Measurements from ENCODE around the gene OSBPL3. TPM values are rescaled to one million over a fixed set of nuclear protein-coding genes. Genes with fewer than 3 reads are reported as not detected.

The OSBPL3 gene
- total RNA-seq, 1 experiment from 2014 or later, result 11.6 TPM

DNA sequence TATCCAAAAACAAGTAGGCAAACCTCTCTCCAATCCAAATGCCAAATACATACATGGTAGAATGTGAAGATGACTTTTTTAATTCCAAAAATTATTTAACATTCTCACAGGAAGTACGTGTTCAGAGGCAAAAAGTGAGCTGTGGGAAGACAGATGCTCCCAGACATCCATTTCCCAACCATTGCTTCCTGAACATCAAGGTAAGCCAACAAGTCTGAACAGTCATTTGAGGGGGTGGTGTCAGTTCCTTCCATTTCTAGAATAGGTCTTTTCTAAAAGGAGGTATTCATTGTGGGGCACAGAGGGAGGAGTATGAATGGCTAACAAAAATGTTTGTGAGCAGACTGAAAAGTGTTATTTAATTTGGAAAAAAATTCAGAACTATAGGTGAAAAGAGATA is 49.1 kb downstream of the OSBPL3 start:
- BruUV-seq (replicated peaks), result no TSS peak
- ATAC-seq (no peak), DNase-seq (no peak)
- Histone ChIP-seq H3K4me1 (ENCODE audit: insufficient read depth, low read length) (peaks cover 16% of the 10 kb centered on the region), H3F3A (ENCODE audit: low read length, unreplicated experiment) (no peaks in the 10 kb centered on the region), H3K4me3 (ENCODE audit: low read length) (no peak overlapping the region), H3K79me2 (ENCODE audit: low read length) (peaks cover 51% of the 10 kb centered on the region), H2AFZ (ENCODE audit: low read length) (no peak overlapping the region), H3K9ac (ENCODE audit: low read length) (no peak overlapping the region), H4K20me1 (ENCODE audit: low read length) (0 out of 2 replicates have a peak, but pooled peaks cover 4% of the 10 kb centered on the region), H3K9me2 (replicated peaks; ENCODE audit: low read length) (no peaks in the 10 kb centered on the region), H3K36me3 (ENCODE audit: low read depth, low read length) (no peaks in the 10 kb centered on the region), H3K27me3 (ENCODE audit: low read length) (no peaks in the 10 kb centered on the region), H3K4me2 (ENCODE audit: low read length) (no peak overlapping the region), H3K27ac (ENCODE audit: low read length) (no peak overlapping the region), H3K9me3 (ENCODE audit: low read length) (no peaks in the 10 kb centered on the region)
- intact Hi-C loops (cut with micrococcal nuclease), result no loop called here
- ChIA-PET POLR2A (ENCODE audit: unreplicated experiment) (no interaction called here), CTCF (interaction anchor here (0.8 kb wide), 1 partner anchor 22 kb away, joined by 3 read pairs; no protein-coding TSS in a partner anchor)
- no peak for TF ChIP-seq EZH2phosphoT487 (IDR thresholded peaks at IDR 0.05; ENCODE audit: borderline replicate concordance, low read length)
- no peak for TF ChIP-seq CTCF (conservative IDR thresholded peaks at IDR 0.05; ENCODE audit: low read depth, low read length)

GRCh38 chr7:24926623-24927524 is 53.1 kb downstream of the OSBPL3 start:
- ChIA-PET CTCF (no interaction called here), POLR2A (ENCODE audit: unreplicated experiment) (interaction anchor here (0.6 to 0.7 kb wide), 3 partner anchors 45 to 87 kb away, joined by 3 to 5 read pairs (median 5); no protein-coding TSS in a partner anchor)
- H3K9me3 ChIP-seq (ENCODE audit: low read length), result no peaks in the 10 kb centered on the region
- H3K9ac ChIP-seq (ENCODE audit: low read length), result no peak overlapping the region
- peaks cover 31% of the 10 kb centered on the region for H3K4me1 ChIP-seq (ENCODE audit: insufficient read depth, low read length)
- no peak overlapping the region for H3K4me3 ChIP-seq (ENCODE audit: low read length)
- peak; percentile 63 for ATAC-seq
- H3K79me2 ChIP-seq (ENCODE audit: low read length), result peaks cover 26% of the 10 kb centered on the region
- no peaks in the 10 kb centered on the region for H3K36me3 ChIP-seq (ENCODE audit: low read depth, low read length)
- H4K20me1 ChIP-seq (ENCODE audit: low read length), result 0 out of 2 replicates have a peak, but pooled peaks cover 4% of the 10 kb centered on the region
- no peak for TF ChIP-seq CTCF (conservative IDR thresholded peaks at IDR 0.05; ENCODE audit: low read depth, low read length)
- TF ChIP-seq EZH2phosphoT487 (IDR thresholded peaks at IDR 0.05; ENCODE audit: borderline replicate concordance, low read length), result no peak
- TF ChIP-seq EZH2 (IDR thresholded peaks at IDR 0.05; ENCODE audit: low read length, unreplicated experiment), result no peak
- no peaks in the 10 kb centered on the region for H3K9me2 ChIP-seq (replicated peaks; ENCODE audit: low read length)
- peak overlapping the region; percentile 41; the same call in 1 of the 2 replicates for H3K27ac ChIP-seq (ENCODE audit: low read length)
- H3K4me2 ChIP-seq (ENCODE audit: low read length), result peak overlapping the region; percentile 24; the same call in 1 of the 2 replicates
- intact Hi-C loops (cut with micrococcal nuclease), result loop anchor here (1.0 kb wide), 3 partner anchors 23 to 107 kb away; partner anchors contain the start of gene OSBPL3
- peak; percentile 8 for DNase-seq
- H3K27me3 ChIP-seq (ENCODE audit: low read length), result no peaks in the 10 kb centered on the region
- H2AFZ ChIP-seq (ENCODE audit: low read length), result no peak overlapping the region
- no TSS peak for BruUV-seq (replicated peaks)
- no peaks in the 10 kb centered on the region for H3F3A ChIP-seq (ENCODE audit: low read length, unreplicated experiment)

DNA sequence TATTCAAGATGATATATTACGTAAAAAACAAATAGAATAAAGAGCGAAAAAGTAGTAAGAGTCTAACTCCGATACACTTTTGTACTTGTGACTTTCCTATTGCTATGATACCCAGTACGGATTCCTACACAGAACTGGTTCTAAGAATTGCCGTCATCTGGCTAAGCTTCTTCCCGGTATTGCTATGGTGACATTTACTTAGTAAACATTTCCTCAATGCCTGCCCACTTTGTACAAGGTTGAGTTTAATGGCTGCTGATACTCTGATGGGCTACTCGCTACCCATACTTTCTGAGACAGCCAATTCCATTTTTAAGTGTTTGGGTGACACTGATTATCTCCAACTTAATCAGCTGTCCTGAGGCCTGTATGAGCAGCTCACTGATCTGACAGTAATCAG is 55.6 kb downstream of the OSBPL3 start:
- H3K79me2 ChIP-seq (ENCODE audit: low read length), result peaks cover 51% of the 10 kb centered on the region
- H3F3A ChIP-seq (ENCODE audit: low read length, unreplicated experiment), result no peaks in the 10 kb centered on the region
- H3K36me3 ChIP-seq (ENCODE audit: low read depth, low read length), result no peaks in the 10 kb centered on the region
- DNase-seq, result no peak
- POLR2A ChIA-PET (ENCODE audit: unreplicated experiment), result no interaction called here
- BruUV-seq (replicated peaks), result no TSS peak
- no peaks in the 10 kb centered on the region for H3K9me2 ChIP-seq (replicated peaks; ENCODE audit: low read length)
- H3K9me3 ChIP-seq (ENCODE audit: low read length), result no peaks in the 10 kb centered on the region
- H3K4me2 ChIP-seq (ENCODE audit: low read length), result no peak overlapping the region
- ATAC-seq, result no peak
- H3K9ac ChIP-seq (ENCODE audit: low read length), result no peak overlapping the region
- no peak overlapping the region for H2AFZ ChIP-seq (ENCODE audit: low read length)
- no peak overlapping the region for H3K27ac ChIP-seq (ENCODE audit: low read length)
- H3K27me3 ChIP-seq (ENCODE audit: low read length), result no peaks in the 10 kb centered on the region
- 0 out of 2 replicates have a peak, but pooled peaks cover 4% of the 10 kb centered on the region for H4K20me1 ChIP-seq (ENCODE audit: low read length)
- CTCF ChIA-PET, result no interaction called here
- peaks cover 49% of the 10 kb centered on the region for H3K4me1 ChIP-seq (ENCODE audit: insufficient read depth, low read length)
- H3K4me3 ChIP-seq (ENCODE audit: low read length), result no peak overlapping the region
- TF ChIP-seq EZH2phosphoT487 (IDR thresholded peaks at IDR 0.05; ENCODE audit: borderline replicate concordance, low read length) (no peak), EZH2 (IDR thresholded peaks at IDR 0.05; ENCODE audit: low read length, unreplicated experiment) (no peak), CTCF (conservative IDR thresholded peaks at IDR 0.05; ENCODE audit: low read depth, low read length) (no peak)
- intact Hi-C loops (cut with micrococcal nuclease), result loop anchor here (5.0 kb wide), 1 partner anchor 48 kb away; no protein-coding TSS in a partner anchor
